HG03159 (cell line): ENCODE results near the gene RNF150.

Source experiments
- ATAC-seq: cut with Tn5 transposase; IDR thresholded peaks from one replicate; pipeline ENCODE4 v1.9.1; 2021; ENCODE audit warnings: mild to moderate bottlenecking, moderate library complexity; ENCODE audit not compliant: unreplicated experiment

Gene RNF150

GRCh38 chr4:141132072-141132708 lies 1.1 kb downstream of the RNF150 start:
- ATAC-seq, result peak; percentile 3

DNA sequence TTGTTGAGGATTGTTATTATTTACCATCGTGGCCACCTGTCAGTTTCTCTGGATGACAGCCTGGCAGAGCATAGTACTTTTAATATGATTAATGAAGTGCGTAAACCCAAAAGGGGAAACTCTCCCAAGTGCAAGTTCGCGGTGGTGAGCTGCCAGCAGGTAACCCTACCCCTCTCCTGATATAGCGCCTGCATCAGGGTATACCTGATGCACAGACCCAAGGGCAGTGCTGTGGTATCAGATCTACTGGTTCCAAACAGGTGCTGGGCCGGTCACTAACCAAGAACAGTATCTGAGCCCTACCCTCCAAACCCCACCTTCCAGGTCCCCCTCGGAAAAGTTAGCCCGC lies 1.6 kb downstream of the RNF150 start:
- ATAC-seq, result no peak

- ATAC-seq, result no peak
These were observed 2.2 kb downstream of the RNF150 start for GRCh38 chr4:141130947-141131605.

DNA sequence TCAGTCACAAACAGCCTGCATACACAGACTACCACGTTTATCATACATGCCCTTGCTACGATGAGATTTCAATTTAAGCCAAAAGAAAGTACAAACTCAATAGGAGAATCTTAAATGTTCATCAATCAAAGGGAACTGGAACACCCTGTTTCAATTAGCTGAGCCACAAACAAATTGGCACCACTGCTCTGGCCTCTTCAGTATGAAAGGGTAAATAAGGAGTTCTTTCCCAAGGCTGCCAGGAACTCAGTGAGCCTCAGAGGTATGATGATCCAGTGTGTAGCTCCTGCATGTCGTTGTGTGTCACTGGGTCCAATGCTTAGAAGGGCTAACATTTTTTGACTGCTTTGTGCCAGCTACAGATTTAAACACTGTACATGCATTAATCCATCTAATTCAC lies 5.4 kb downstream of the RNF150 start:
- no peak for ATAC-seq

DNA sequence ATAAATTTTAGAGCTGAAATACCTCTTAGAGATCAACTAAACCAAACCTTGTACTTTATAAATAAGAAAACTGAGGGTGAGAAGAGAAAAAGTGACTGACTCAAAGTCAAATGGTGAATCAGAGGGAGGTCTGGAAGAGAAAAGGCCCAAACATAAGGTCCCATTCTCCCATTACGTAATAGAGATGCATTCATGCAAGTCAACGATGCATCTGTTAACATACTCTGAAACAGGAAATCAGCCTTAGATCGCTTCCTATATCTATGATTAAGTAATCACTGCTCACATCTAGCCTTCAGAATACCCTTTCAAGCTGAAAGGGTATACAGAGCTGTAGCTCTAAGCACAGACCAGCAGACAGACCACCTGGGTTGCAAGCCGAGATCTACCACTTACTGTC lies 6.5 kb downstream of the RNF150 start:
- ATAC-seq, result no peak

DNA sequence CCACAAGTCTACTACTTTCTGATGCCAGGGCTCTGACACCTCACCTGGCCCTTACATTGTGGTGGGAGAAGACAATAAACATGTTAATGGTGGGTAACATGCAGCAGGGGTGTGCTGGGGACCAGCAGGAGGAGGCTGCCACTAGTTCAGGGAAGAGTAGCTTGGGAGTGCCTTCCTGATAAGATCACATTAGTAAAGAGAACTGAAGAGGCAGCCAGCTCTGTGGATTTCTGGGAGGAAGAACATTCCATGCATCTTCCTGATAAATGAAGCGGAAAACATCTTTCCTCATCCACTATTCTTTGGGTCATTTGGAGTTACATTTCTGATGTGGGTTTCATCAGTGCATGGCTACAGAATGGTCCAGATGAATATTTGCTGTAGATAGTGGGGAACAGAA lies 9.0 kb downstream of the RNF150 start:
- ATAC-seq, result no peak

GRCh38 chr4:141121768-141122454 lies 11.4 kb downstream of the RNF150 start:
- ATAC-seq, result no peak

DNA sequence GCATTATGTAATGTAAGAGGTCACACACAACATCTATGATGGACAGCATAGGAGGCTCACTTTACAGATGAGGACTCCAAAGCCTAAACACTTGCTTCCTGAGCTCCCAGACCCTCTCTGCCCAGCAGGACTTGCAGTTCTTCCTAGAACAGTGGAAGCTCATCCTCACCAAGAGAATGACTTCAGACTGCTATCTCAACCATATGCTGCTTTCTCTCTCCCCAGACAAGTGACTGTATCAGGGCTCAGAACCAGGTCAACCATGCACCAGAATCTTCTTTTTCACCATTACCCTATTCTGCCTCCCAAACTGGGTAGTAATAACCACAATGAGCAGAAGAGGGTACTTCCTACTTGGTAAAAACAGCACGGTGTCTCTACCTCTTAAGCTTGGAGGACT lies 12.2 kb downstream of the RNF150 start:
- no peak for ATAC-seq

GRCh38 chr4:141120036-141120593 lies 13.2 kb downstream of the RNF150 start:
- ATAC-seq, result no peak

GRCh38 chr4:141119071-141119470 lies 14.2 kb downstream of the RNF150 start:
- ATAC-seq, result no peak

DNA sequence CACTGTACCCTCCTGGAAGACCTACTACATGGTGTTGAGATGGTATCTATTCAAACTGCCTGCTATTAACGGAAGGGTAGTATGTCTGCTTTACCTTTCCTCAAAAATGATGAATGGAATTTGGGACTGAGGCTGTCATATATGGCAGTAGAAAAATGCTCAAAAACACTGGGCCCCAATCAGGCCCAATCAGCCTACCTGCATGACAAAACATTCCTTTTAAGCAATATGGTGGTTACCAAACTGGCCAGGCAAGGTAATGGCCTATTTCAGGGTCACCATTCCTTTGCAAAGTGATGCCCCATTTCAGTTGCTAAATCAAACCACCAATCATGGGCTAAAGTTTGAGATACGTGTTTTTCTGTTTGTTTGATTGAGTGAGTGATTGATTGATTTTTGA lies 14.9 kb downstream of the RNF150 start:
- ATAC-seq, result no peak

DNA sequence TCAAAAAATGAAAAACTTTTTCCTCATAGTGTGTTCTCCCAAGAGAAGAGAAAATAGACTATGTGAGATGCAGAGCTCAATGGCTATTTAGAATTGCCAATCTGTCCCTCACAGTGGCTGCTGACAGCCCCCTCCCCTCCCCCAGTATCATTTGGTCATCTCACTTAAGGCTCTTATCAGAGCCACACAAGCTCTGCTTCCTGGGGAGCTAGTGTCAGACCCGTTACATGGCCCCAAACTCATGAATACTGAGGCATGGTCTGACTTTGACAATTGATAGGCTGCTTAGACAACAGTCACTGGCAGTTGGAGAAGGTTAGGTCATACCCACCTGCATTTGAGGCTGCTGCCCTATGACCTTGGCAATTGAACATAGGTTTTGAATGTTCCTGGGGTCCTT lies 15.3 kb downstream of the RNF150 start:
- no peak for ATAC-seq

GRCh38 chr4:141109983-141110382 lies 23.3 kb downstream of the RNF150 start:
- no peak for ATAC-seq

GRCh38 chr4:141107927-141108326 lies 25.3 kb downstream of the RNF150 start:
- ATAC-seq, result no peak

GRCh38 chr4:141102367-141102766 lies 30.9 kb downstream of the RNF150 start:
- ATAC-seq, result no peak

- no peak for ATAC-seq
These were observed 31.8 kb downstream of the RNF150 start for GRCh38 chr4:141101511-141101910.

GRCh38 chr4:141099326-141099725 lies 33.9 kb downstream of the RNF150 start:
- no peak for ATAC-seq

GRCh38 chr4:141098163-141098562 lies 35.1 kb downstream of the RNF150 start:
- ATAC-seq, result no peak

- no peak for ATAC-seq
These were observed 42.8 kb downstream of the RNF150 start for GRCh38 chr4:141090473-141090872.

DNA sequence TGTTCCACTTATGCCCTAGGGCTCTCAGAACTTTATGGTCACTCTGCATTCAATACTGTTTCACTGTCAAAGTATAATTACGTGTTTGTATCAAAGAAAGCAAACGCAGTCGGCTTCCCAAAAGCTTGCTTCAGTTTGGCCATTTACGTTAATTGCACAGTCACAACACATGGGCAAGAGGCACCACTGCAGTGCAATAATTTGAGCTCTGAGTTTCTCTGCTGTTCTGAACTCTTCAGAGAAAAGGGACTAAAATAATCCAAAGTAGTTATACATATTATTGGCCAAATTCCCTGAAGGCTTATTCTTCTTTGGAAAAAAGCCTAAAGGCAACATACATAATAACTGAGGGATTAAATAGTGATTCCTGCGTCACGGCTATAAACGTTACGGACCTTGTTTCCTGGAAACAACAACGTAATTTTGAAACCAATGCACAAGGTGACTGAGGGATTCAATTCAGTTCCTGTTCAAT lies 51.3 kb downstream of the RNF150 start:
- ATAC-seq, result no peak

DNA sequence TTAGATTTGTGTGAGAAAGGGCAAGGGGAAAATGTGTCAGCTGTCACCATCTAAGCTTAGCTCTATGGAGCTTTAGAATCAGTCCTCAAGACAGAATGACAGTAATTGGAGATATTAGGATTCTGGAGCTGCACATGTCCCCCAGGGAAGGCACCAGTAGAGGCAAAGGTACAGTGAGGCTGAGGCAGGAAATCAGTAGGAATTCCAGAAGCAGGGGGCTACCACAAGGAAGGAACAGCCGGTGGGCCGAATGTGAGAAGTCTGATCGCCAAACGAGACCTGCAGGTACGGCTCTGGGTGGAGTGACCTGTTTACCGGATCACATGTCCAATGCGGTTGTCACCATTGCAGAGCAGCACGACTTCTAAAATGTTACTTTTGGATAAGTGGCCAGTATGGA lies 52.6 kb downstream of the RNF150 start:
- no peak for ATAC-seq

- no peak for ATAC-seq
These were observed 53.8 kb downstream of the RNF150 start for GRCh38 chr4:141079393-141079930.
